B cell (primary cell): ENCODE measurements around the gene NPM3.

Source experiments
- CTCF ChIP-seq: fragments of 200-600 bp; IDR thresholded peaks from one replicate; pipeline ENCODE4 v1.8.0; 2022; ENCODE audit warnings: antibody characterized with exemption, mild to moderate bottlenecking
- EZH2 ChIP-seq: IDR thresholded peaks from 2 replicates; pipeline ENCODE4 v1.6.1; 2012; ENCODE audit warnings: borderline replicate concordance, low read depth, mild to moderate bottlenecking, moderate library complexity, low read length; ENCODE audit not compliant: insufficient read depth, poor library complexity, severe bottlenecking

- TF ChIP-seq EZH2 (no peak), CTCF (no peak)
These were observed 22.7 kb downstream of the NPM3 start for GRCh38 chr10:101760510-101760909.
